NCI-H748 treated with DMSO at 0.1 percent for 48 hours (cell line): ENCODE measurements around the gene WDR44.
"Not testable (repeated sequence)": the region's sequence is repeated elsewhere in the genome, so short reads cannot be mapped to it uniquely, and the experiment has no call there.

Source experiments
- DNase-seq: peaks from one replicate; lab custom pipeline; 2025; lab: John Stamatoyannopoulos, UW

WDR44 gene

GRCh38 chrX:118360429-118361125 lies 14.7 kb downstream of the WDR44 start:
- DNase-seq = no peak

- no peak for DNase-seq
Measured at GRCh38 chrX:118364261-118364660, 18.4 kb downstream of the WDR44 start.

GRCh38 chrX:118367338-118367737 lies 21.4 kb downstream of the WDR44 start:
- no peak for DNase-seq

GRCh38 chrX:118368398-118368797 lies 22.5 kb downstream of the WDR44 start:
- no peak for DNase-seq

GRCh38 chrX:118370921-118371624 lies 25.2 kb downstream of the WDR44 start:
- DNase-seq = no peak

GRCh38 chrX:118373538-118373937 lies 27.6 kb downstream of the WDR44 start:
- DNase-seq = peak; percentile 38

GRCh38 chrX:118383120-118383519 lies 37.2 kb downstream of the WDR44 start:
- DNase-seq = no peak

GRCh38 chrX:118392716-118393115 lies 46.8 kb downstream of the WDR44 start:
- DNase-seq = no peak

- DNase-seq = no peak
Measured at GRCh38 chrX:118396113-118396512, 50.2 kb downstream of the WDR44 start.

GRCh38 chrX:118418811-118419251 lies 72.9 kb downstream of the WDR44 start:
- DNase-seq = no peak

- DNase-seq = no peak
Measured at GRCh38 chrX:118420462-118420861, 74.6 kb downstream of the WDR44 start.

- no peak for DNase-seq
Measured at GRCh38 chrX:118423558-118423957, 77.7 kb downstream of the WDR44 start.

- no peak for DNase-seq
Measured at GRCh38 chrX:118432799-118433198, 86.9 kb downstream of the WDR44 start.

GRCh38 chrX:118437283-118437682 lies 91.4 kb downstream of the WDR44 start:
- DNase-seq = no peak

GRCh38 chrX:118448273-118448783 lies 102.4 kb downstream of the WDR44 start:
- DNase-seq = no peak

- DNase-seq = no peak
Measured at GRCh38 chrX:118455013-118455412, 109.1 kb downstream of the WDR44 start.

- DNase-seq = peak; percentile 40
Measured at GRCh38 chrX:118459494-118459893, 113.6 kb downstream of the WDR44 start.

- DNase-seq = no peak
Measured at GRCh38 chrX:118464501-118464900, 118.6 kb downstream of the WDR44 start.

GRCh38 chrX:118468122-118468521 lies 122.2 kb downstream of the WDR44 start:
- DNase-seq = no peak

- not testable (repeated sequence) for DNase-seq
Measured at GRCh38 chrX:118470721-118471347, 124.9 kb downstream of the WDR44 start.

- DNase-seq = no peak
Measured at GRCh38 chrX:118474586-118474985, 128.7 kb downstream of the WDR44 start.

- DNase-seq = no peak
Measured at GRCh38 chrX:118475903-118476302, 130.0 kb downstream of the WDR44 start.

GRCh38 chrX:118480172-118480571 lies 134.3 kb downstream of the WDR44 start:
- DNase-seq = no peak
